Measurements from ENCODE around the gene GRXCR2.
"Not testable (repeated sequence)": the region's sequence is repeated elsewhere in the genome, so short reads cannot be mapped to it uniquely, and the experiment has no call there.

- TF ChIP-seq CTCF (IDR thresholded peaks at IDR 0.05; ENCODE audit: insufficient read depth, low read depth, low read length); EZH2 (IDR thresholded peaks at IDR 0.05; ENCODE audit: insufficient read depth, low read length): not testable (repeated sequence)
These were observed 18.6 kb upstream of the GRXCR2 start for GRCh38 chr5:145891378-145891777.

Measured in astrocyte (in vitro differentiated cells and primary cell).